Thoracic aorta (tissue), 2 donors: ENCODE measurements around the gene ATP5PD. TPM values are rescaled to one million over a fixed set of nuclear protein-coding genes. Genes with fewer than 3 reads are reported as not detected.

Source experiments
- ATAC-seq: fragments of 150-250 bp; one replicate; pipeline ENCODE4 v1.8.0; 2017; ENCODE audit warnings: low read depth; ENCODE audit not compliant: insufficient number of reproducible peaks, low FRiP score
- DNase-seq: peaks from one replicate; pipeline ENCODE4 v3.0.0-alpha.2; 2020; ENCODE audit warnings: low spot score
- H3K27ac ChIP-seq, 2 donors: fragments of 200-600 bp; sonication (generic); 1 replicate in 1 of 2; 2 replicates in 1 of 2; pipeline ENCODE4 v1.5.1; 2016; ENCODE audit warnings: mild to moderate bottlenecking in 2 of 2, moderate library complexity in 2 of 2
- H3K27me3 ChIP-seq: fragments of 200-600 bp; sonication (generic); replicated peaks from 2 replicates; pipeline ENCODE4 v1.6.0; 2016; ENCODE audit warnings: mild to moderate bottlenecking; ENCODE audit not compliant: insufficient read depth
- H3K36me3 ChIP-seq: fragments of 200-600 bp; sonication (generic); one replicate; pipeline ENCODE4 v1.5.1; 2016
- H3K4me1 ChIP-seq, 2 donors: fragments of 200-600 bp; sonication (generic); 1 replicate in 1 of 2; 2 replicates in 1 of 2; pipeline versions ENCODE4 v1.5.1 to v1.6.0; 2016; ENCODE audit warnings: low read depth in 2 of 2, mild to moderate bottlenecking in 1 of 2; ENCODE audit not compliant: control insufficient read depth in 1 of 2
- H3K4me3 ChIP-seq: fragments of 200-600 bp; sonication (generic); 2 replicates; pipeline ENCODE4 v1.5.1; 2016; ENCODE audit warnings: mild to moderate bottlenecking
- H3K9me3 ChIP-seq: fragments of 200-600 bp; sonication (generic); 2 replicates; pipeline ENCODE4 v1.5.1; 2016
- CTCF ChIP-seq: fragments of 200-600 bp; sonication (generic); IDR thresholded peaks from one replicate; pipeline ENCODE4 v1.5.1; 2019; ENCODE audit warnings: antibody characterized with exemption
- total RNA-seq, 2 donors: library from RNA; depleted of rRNA; stranded (reverse); fragments of >200 nt; gene quantifications; one replicate each; pipeline versions ENCODE4 v1.1.0 to v1.2.3, GENCODE V29; 2016

Gene ATP5PD
- total RNA-seq, 2 donors from 2014 or later = 109 to 189 TPM

- Histone ChIP-seq H3K9me3 (no peaks in the 10 kb centered on the region), H3K27ac (no peak overlapping the region), H3K27me3 (no peaks in the 10 kb centered on the region), H3K4me1 (peaks cover 7 to 32% of the 10 kb centered on the region in 2 donors), H3K4me3 (no peak overlapping the region), H3K36me3 (peaks cover 32% of the 10 kb centered on the region)
- no peak for ATAC-seq
- peak; percentile 57 for DNase-seq
- TF ChIP-seq CTCF = no peak
These were observed 10.0 kb downstream of the ATP5PD start for GRCh38 chr17:75036643-75037268.

GRCh38 chr17:75034236-75034908 is 12.4 kb downstream of the ATP5PD start:
- peak; percentile 64 for ATAC-seq
- Histone ChIP-seq H3K4me3 (peak overlapping the region; percentile 81), H3K9me3 (no peaks in the 10 kb centered on the region), H3K27me3 (no peaks in the 10 kb centered on the region), H3K4me1 (peaks cover 7 to 32% of the 10 kb centered on the region in 2 donors), H3K36me3 (peaks cover 11% of the 10 kb centered on the region), H3K27ac (peak overlapping the region; percentile 85 to 94)
- TF ChIP-seq CTCF = no peak
- peak; percentile 54 for DNase-seq

GRCh38 chr17:75033346-75034235 is 13.2 kb downstream of the ATP5PD start:
- ATAC-seq = peak; percentile 47
- H3K9me3 ChIP-seq = no peaks in the 10 kb centered on the region
- H3K27ac ChIP-seq = peak overlapping the region; percentile 85 to 94
- H3K27me3 ChIP-seq = no peaks in the 10 kb centered on the region
- DNase-seq = peak; percentile 75
- H3K4me3 ChIP-seq = peak overlapping the region; percentile 81
- peaks cover 3% of the 10 kb centered on the region for H3K36me3 ChIP-seq
- no peak for TF ChIP-seq CTCF
- peaks cover 7 to 32% of the 10 kb centered on the region in 2 donors for H3K4me1 ChIP-seq

GRCh38 chr17:75032720-75033280 is 14.0 kb downstream of the ATP5PD start:
- H3K4me1 ChIP-seq = peaks cover 7 to 32% of the 10 kb centered on the region in 2 donors
- H3K4me3 ChIP-seq = peak overlapping the region; percentile 81
- no peaks in the 10 kb centered on the region for H3K36me3 ChIP-seq
- no peaks in the 10 kb centered on the region for H3K9me3 ChIP-seq
- DNase-seq (no peak), ATAC-seq (no peak)
- TF ChIP-seq CTCF = no peak
- no peaks in the 10 kb centered on the region for H3K27me3 ChIP-seq
- H3K27ac ChIP-seq = peak overlapping the region; percentile 74 to 85
